OCI-LY3 (cell line): ENCODE results near the gene PLCB4.

Experiments used
- EZH2phosphoT487 ChIP-seq: fragments of 200-600 bp; shearing (Covaris generic); IDR thresholded peaks from 2 replicates; pipeline ENCODE4 v1.6.1; 2018; ENCODE audit warnings: antibody characterized with exemption, mixed run types, low read depth
- TF ChIP-seq, protein P1 (sequence below): fragments of 200-600, 300-600 bp; sonication (generic); IDR thresholded peaks from 2 replicates; pipeline ENCODE4 v1.5.1; 2014; ENCODE audit warnings: antibody characterized with exemption, low read length, low read depth

DNA sequence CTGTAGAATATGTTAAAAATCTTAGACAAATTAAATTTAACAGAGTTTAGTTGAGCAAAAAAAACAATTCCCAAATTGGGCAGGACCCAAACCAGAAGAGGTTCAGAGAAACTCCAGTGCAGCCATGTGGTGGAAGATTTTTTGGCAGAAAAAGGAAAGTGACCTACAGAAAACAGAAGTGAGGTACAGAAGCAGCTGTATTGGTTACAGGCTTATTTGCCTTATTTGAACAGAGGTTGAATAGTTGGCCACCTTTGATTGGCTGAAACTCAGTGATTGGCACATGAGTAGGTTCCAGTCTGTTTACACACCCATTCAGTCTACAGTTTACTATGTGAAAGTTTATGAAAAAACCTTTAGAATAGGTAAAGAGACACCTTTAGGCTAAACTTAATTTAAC is 334.6 kb downstream of the PLCB4 start:
- TF ChIP-seq, protein P1, sequence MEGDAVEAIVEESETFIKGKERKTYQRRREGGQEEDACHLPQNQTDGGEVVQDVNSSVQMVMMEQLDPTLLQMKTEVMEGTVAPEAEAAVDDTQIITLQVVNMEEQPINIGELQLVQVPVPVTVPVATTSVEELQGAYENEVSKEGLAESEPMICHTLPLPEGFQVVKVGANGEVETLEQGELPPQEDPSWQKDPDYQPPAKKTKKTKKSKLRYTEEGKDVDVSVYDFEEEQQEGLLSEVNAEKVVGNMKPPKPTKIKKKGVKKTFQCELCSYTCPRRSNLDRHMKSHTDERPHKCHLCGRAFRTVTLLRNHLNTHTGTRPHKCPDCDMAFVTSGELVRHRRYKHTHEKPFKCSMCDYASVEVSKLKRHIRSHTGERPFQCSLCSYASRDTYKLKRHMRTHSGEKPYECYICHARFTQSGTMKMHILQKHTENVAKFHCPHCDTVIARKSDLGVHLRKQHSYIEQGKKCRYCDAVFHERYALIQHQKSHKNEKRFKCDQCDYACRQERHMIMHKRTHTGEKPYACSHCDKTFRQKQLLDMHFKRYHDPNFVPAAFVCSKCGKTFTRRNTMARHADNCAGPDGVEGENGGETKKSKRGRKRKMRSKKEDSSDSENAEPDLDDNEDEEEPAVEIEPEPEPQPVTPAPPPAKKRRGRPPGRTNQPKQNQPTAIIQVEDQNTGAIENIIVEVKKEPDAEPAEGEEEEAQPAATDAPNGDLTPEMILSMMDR: no peak
- no peak for TF ChIP-seq EZH2phosphoT487
